ENCODE measurements around the gene KRTAP3-2.

The KRTAP3-2 gene

DNA sequence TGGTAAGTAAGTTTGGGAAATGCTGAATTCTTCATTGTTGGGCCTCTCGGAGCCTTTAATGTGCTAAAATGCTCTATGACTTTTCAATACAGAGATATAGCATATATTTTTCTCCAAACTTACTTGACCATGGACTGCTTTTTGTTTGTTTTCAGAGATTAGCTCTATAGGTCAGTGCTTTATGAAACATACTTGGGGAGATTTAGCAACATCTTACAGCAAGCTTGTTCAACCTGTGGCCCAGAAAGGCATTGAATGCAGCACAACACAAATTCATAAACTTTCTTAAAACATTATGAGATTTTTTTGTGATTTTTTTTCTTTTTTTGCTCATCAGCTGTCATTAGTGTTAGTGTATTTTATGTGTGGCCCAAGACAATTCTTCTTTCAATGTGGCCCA lies 10.2 kb upstream of the KRTAP3-2 start:
- DNase-seq: no peak

DNA sequence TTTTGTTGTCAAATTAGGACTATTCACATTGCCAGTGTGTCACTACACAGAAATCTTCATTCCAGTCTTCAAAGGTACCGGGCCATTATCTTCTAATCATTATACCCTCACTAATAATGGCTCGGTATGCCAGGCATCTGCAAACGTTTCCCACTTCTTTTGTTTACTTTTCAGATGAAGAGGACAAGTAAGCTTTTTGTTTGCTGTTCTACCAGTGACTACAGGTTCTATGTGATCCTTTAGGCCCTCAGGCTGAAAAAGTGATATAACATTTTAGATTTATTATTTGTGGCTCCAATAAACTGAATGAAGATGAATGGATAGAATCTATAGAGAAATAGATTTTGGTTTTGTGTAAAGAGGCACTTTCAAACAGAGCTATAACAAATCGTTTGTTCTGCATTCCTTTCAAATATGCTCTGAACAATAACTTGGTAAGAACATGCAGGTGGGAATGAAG lies 9.6 kb upstream of the KRTAP3-2 start:
- DNase-seq: no peak

DNA sequence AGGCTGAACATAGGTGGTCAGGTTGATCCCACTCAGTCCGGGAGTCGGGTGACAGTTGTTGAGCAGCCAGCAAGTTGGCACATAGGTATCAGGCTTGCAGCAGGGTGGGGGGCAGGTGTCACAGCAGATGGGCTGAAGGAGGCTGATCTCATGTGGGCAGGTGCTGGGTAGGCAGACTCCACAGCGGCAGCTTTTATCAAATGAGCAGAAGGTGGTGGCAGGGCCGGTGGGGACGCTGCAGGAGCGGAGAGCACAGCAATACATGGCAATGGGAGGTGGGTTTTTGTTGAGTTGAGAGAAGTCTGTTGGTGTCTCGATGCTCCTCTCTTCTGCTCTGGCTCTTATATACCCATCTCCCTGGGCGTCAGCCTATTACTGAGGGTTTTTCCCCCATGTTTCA lies 9.1 kb upstream of the KRTAP3-2 start, which contains the start of gene KRTAP3-1:
KRTAP3-1 (minus strand) TSS at position 318 of the 400 bp plus-strand sequence; CDS start at position 264, 54 bp downstream.
- no peak for DNase-seq

DNA sequence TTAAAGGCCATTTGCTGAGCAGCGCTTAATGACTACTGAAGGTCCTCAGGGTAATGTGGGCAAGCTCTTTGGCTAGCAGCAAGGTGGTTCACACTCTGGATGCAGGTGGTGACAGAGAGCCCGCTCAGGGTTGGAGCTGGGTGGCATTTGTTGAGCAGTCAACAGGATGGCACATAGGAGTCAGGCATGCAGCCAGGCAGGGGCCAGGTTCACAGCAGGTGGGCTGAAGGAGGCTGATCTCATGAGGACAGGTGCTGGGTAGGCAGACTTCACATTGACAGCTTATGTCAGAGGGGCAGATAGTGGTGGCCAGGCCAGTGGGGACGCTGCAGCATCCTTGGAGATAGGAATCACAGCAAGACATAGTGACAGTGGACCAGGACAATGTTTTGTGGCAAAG lies 4.7 kb upstream of the KRTAP3-2 start:
- DNase-seq: no peak

DNA sequence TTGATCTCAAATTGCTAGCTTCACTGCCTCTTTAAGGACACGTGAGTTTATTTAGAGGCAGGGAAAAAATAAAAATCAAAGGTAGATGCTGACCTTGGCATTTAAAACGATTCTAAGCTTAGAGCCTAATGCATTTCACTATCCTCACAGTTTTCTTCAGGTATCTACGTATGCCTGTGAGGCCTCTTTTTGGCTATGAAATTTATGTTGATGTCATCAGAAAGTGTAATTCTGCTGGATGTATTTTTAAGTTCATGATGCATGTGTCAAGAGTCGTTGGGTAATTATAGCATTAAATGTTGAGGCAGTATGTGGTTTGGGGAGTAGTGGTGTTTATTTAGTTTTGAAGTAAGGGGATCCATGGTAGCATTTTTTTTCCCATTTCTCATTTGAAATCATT lies 4.2 kb upstream of the KRTAP3-2 start:
- no peak for DNase-seq

DNA sequence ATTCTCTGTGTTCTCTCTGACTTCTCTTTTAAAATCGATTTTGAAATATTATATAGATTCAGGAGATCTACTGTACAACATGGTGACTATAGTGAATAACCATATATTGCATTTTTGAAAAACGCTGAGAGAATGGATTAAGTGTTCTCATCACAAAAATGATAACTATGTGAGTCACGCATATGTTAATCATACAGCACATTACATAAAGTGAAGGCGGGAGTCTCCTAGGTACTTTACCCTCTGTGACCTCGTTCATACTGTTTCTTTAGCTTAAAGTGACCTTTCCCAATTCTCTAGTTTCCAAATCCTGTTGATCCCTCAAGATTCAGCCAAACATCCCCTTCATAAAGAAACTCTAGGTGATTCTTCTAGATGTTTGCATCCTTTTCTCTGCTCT lies 3.1 kb upstream of the KRTAP3-2 start:
- DNase-seq: no peak

DNA sequence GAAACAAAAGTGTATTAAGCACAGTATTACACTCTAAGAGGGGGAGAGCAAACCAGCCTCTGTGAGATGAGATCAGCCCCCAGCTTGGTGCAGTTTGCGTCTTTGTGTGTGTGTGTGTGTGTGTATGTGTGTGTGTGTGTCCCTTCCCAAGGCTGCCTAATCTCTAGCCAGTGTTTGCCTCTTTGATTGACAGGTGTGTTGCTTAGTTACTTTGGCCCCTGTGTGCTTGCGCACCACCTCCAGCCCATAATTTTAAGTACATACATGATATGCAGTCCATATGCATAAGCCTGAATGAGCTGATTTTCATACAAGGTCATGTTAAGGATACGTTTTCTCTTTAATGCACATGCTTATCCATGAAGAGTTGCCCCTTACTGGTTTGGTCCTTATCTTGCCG lies 2.1 kb upstream of the KRTAP3-2 start:
- DNase-seq: no peak

DNA sequence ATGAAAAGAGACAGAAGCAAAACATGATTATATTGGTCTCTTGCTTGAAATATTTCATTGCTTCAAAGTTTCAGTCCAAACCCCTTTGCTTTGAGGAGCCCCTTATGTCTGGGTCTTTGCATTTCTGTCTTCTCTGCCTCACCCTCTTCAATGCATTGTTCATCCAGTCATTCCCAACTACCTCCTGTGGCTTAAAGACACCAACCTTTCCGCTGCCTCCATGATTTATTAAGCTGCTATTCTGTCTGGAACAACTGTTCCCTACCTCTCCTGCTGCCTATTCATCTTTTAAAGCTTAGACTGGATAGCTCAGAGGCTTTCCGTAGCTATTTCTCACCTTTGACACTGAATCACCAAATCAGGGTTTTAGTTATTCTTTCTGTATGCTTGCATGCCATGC lies 2.3 kb downstream of the KRTAP3-2 start:
- DNase-seq: no peak

DNA sequence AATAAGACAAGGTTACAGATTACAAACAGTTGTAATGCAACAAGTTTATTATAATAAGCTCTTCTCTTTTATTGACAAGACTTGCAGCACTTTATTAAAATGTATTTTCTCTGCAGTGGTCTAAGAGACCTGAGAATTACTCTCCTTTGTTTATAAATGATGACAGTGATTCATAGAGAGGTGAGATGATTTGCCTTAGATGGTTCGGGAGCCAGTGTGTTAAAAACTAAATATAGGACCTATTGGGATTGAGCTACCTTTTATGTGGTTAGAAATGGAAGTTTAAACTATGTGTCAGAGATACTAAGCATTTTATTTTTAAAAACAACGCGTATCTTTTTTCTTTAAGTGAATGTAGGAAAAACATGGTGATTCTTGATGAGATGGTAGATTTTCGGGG lies 2.9 kb downstream of the KRTAP3-2 start:
- no peak for DNase-seq

DNA sequence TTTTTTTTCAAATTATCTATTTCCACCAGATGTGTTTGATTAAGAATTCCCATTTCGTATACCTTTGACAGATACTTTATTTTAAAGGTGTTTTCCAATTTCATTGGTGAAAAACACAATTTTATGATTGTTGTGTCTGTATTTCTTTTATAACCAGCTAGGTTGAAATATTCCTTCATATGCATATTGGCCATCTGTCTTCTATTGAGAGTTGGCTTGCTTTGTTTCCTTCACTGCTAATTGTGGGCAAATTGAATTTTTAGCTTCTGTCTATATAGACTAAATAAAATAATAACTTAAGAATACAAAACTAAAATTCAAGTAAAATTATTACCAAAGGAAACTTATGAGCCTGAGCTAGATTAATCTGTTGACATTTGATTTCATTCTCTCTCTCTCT lies 4.6 kb downstream of the KRTAP3-2 start:
- no peak for DNase-seq

DNA sequence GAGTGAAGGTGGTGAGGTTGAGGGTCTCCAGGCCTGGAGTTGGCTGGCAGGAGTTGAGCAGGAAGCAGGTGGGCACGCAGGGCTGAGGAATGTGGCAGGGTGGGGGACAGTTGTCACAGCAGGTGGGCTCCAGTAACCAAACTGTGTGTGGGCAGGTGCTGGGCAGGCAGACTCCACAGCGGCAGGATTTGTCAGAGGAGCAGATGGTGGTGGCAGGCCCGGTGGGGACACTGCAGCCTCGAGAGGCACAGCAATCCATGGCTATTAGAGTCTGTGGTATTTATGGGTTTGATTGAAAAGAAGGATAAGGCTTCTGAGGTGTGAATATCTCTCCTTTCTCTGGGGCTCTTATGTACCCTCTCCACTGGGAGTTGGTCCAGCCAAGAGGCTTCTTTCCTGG lies 5.9 kb downstream of the KRTAP3-2 start, which contains the start of gene KRTAP3-3:
KRTAP3-3 (minus strand) TSS at position 326 of the 400 bp plus-strand sequence; CDS start at position 259, 67 bp downstream.
- DNase-seq: no peak

DNA sequence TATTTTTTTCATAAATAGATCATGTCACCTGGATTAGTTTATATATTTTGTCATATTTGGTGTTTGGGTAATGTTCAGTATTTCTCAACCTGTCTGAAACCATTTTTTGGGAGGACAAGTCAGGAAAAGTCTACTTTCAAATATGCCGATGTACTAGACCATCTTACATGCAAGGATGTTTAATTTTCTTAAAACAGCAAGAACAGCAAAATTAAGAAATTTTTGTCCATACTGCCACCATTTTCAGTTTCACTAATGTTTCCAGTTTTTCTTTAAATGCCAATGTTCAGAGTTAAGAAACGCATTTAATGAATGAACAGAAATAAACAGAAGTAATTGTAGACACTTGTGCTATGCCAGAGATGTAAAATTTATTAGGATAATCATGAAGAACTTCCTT lies 6.6 kb downstream of the KRTAP3-2 start:
- no peak for DNase-seq

DNA sequence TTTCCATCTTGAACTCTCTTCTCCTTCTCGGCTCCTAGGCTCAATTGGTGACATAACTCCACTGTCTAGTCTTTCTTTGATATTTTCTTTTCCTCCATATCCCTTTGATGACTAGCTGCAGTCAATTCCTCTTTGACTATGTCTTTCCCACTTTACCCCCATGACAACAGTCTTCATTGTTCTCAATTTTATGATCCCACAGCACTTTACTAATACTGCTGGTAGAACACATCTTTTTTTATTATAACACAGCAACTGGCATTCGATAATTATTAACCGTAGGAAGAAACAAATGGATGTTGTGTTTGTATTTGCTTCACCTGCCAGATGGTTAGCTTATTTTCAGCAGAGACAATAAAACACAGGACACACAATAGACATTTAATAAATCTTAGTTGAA lies 7.0 kb downstream of the KRTAP3-2 start:
- DNase-seq: no peak

DNA sequence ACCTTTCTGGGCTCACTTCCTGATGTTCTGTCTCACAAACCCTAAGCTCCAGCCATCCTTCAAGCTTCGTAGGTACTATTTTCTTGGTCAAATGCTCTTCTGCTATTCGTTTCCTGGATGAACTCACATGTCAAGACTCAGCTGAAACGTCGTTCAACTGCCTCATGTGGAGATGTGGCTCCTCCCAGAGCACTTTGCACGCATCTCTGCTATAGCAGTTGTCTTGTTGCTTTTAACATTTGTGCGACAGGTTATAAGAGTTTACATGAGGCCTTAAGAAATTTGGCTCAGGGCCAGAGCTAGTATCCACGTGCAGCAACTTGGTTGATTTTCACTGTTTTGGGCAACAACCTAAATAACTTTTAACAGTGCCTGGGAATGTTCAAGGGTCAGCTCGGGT lies 12.8 kb downstream of the KRTAP3-2 start:
- no peak for DNase-seq

DNA sequence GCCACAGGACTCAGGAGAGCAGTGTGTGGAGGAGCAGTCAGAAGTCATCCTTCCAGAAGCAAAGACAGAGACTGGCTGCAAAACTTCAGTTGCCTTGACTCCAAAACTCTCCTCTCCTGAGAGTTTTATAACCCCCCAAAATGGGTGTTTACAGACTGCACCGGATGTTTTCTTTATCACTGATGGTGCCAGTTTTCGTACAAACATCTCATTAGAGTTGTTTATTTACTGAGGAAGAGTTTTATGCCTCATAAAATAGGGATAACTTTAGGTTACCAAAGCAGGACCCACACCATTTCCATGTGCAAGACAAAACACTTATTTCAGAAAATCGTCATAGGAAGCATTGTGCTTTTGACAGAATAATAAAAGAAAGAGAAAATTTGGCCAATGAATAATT lies 15.5 kb downstream of the KRTAP3-2 start, which contains the start of gene KRT40:
KRT40 (minus strand) TSS at position 101 of the 400 bp plus-strand sequence; CDS start at position 48, 53 bp downstream.
- no peak for DNase-seq

DNA sequence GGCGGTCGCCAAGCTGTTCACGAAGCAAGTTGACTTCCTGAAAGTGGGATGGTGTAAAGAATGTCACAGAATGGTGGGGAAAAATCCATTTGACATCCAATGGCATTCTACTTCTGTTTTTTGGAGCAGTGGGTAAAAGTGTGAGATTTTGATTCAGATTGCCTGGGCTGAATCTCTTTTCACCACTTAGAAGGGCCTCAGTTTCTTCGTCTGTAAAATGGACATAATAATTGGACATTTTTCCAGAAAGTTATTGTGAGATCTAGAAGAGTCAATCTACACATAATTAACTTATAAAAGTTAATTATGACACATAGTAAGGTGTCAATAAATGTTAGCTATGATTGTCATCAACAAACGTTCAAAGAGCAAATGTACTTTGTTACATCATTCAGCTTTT lies 18.6 kb downstream of the KRTAP3-2 start:
- DNase-seq: no peak

DNA sequence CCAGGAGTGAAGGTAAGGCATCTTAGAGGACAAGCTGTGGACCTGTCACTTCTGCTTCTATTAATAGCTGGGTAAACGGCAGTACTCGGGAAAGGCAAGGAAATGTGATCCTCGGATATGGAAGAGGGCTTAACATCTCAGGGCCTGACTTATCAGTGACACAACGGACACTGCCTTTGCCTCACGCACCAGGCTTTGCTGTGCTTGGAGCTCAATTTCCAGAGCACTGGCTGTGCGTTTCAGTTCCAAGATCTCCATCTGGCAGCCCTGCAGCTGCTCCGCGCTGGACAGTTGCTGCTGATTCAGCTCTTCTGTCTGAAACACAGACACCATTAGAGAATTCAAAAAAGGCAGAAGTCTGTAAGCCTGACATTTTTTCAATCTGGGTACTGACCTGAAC lies 19.1 kb downstream of the KRTAP3-2 start:
- DNase-seq: no peak

DNA sequence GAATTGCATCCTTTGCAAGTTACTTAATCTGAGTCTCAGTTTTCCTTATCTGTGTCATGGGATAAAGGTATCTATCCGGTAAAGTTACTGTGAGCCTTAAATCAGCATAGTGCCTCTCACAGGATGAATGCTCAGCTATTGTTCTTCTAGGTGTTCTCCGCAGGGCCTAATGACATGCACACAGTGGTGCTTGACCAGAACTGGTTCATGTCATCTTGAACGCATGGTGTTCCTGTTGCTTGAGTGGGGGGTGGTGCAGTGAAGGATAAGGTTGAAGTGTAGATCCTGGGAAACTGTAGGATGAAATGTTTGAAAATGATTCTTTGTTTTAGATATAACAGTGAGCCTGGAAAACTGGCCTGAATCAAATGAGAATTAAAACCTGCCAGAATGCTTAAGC lies 19.6 kb downstream of the KRTAP3-2 start:
- no peak for DNase-seq

DNA sequence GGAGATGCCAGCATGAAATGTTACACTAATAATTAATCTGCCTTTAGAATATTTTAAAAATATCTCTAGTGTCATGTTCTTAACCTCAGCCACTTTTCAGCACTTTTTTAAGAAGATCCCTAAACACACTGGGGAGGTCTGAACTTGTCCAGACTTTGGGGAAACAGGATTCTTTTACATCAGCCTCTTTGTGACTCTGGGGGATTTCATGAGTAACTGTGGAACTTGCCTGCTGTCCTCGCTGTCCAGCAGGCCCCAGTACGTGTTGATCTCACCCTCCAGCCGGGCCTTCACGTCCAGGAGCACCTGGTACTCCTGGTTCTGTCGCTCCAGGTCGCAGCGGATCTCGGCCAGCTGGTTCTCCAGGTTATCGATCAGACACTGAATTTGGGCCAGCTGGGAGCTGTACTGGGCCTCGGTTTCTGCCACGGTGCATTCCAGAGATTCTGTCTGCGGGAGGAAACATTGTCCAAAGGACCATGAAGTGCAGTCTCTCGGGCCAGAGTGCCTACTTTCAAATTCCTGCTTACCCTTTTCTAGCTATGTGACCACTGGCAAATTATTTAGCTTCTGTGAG lies 21.0 kb downstream of the KRTAP3-2 start:
- DNase-seq: no peak

DNA sequence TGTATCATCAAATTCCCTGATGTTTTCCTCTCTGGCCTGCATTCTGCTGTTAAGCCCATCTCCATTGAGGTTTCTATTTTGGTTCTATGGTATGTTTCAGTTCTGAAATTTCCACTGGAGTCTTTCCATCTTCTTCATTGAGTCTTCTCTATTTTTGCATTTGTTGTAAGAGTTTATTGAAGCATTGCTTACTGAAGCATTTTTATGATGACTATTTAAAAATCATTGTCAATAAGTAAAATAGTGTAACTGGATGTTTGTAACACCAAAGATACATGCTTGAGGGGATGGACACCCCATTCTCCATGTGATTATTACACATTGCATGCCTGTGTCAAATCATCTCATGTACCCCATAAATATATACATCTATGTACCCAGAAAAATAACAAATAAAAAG lies 24.2 kb downstream of the KRTAP3-2 start:
- DNase-seq: no peak

DNA sequence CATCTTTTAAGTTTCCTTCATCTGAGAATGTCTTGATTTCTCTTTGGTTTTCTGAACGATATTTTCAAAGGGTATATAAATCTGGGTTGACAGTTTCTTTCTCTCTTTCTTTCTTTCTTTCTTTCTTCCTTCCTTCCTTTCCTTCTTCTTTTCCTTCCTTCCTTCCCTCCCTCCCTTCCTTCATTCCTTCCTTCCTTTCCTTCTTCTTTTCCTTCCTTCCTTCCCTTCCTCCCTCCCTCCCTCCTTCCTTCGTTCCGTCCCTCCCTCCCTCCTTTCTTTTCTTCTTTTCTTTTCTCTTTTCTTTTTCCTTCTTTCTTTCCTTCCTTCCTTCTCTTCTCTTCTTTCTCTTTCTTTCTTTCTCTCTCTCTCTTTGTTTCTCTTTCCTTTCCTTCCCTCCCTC lies 25.3 kb downstream of the KRTAP3-2 start:
- DNase-seq: no peak

DNA sequence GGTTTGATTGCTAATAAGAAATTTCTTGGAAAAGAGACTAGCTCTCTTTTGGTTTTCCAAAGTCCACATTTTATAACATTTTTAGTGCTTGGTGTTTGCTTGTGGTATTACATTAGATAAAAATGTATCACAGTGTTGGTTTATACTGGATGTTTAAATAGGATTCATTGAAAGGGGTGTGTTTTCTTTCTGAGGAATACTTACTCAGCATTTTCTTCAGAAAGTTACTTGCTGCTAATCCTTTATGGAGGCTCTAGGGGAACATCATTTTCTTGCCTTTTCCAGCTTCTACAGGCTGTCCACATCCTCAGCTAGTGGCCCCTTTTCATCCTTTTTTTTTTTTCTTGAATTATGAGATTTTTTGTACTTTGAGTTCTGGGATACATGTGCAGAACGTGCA lies 32.1 kb downstream of the KRTAP3-2 start:
- no peak for DNase-seq

DNA sequence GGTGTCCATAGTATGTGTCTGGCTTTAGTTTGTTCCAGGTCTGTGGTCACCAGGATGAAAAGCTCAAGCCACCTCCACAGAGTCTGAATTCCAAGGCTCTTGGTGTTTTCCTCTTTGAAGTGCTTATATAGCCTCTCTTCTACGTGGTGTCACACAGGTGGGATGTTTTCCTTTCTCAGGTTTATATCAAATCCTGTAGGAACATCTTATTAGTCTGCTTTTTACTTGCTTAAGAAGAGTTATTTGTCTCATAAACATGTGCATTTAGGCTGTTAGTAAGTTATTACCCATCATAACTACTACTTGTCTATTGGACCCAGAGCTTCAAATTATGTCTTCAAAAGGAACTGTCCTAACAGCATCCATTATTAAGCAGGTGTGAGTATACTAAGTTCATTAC lies 32.9 kb downstream of the KRTAP3-2 start, which contains the start of gene KRT39:
KRT39 (minus strand) TSS at position 101 of the 400 bp plus-strand sequence; CDS start at position 9, 92 bp downstream.
- no peak for DNase-seq

DNA sequence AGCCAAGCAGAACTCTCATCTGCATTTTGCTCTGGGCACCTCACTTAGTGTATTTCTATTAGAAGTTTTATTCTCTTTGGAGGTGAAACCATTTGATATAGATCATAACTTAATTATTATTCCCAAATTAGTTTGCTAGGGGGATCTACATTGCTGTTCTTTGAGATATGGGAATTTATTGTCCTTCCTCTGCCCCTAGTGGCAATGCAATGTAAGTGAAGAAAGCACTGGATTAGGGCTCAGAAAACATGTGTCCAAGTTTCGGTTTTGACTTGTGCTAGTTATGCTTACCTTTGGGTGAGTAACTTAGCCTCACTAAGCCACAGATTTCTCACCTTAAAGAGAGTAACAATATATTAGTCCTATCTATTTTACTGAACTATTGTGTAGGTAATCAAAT lies 35.9 kb downstream of the KRTAP3-2 start:
- DNase-seq: no peak

DNA sequence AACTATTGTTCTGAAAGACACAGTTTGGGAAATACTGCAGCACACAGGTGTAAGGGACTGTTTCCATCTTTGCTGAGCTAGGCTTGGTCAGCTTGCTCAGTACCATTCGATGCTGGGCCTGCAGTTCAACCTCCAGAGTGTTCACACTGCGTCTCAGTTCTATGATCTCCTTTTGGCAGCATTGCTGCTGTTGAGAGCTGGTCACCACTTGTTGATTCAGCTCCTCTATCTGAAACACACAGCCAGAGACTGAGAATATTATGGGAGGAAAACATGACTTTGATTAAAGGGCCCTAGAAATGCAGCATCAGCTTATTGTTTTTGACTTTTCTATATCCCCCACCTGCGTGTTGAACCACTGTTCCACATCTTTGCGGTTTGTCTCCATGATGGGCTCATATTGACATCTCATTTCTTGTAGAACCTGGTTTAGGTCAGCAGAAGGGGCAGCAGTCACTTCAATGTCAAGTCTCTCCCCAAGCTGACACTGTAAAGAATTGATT lies 37.6 kb downstream of the KRTAP3-2 start:
- no peak for DNase-seq
